ENCODE measurements around the gene KRTAP10-12. TPM values are rescaled to one million over a fixed set of nuclear protein-coding genes. Genes with fewer than 3 reads are reported as not detected.

The KRTAP10-12 gene
- total RNA-seq, 1 experiment from 2014 or later: not detected

GRCh38 chr21:44722731-44723130 lies 25.8 kb downstream of the KRTAP10-12 start:
- no peak overlapping the region for H3K4me3 Mint-ChIP-seq
- ATAC-seq (no peak), DNase-seq (ENCODE audit: low spot score) (no peak)
- H3K27me3 Mint-ChIP-seq (ENCODE audit: low read depth): peaks cover 13% of the 10 kb centered on the region
- POLR2A ChIA-PET: interaction anchor here (0.8 kb wide), 1 partner anchor 10 kb away, joined by 3 read pairs; no protein-coding TSS in a partner anchor
- TF ChIP-seq ATF6 (CRISPR knock-in tag; IDR thresholded peaks at IDR 0.05) (no peak), GABPB1 (CRISPR knock-in tag; IDR thresholded peaks at IDR 0.05) (no peak), JUN (CRISPR knock-in tag; IDR thresholded peaks at IDR 0.05) (no peak), ARID4B (CRISPR knock-in tag; IDR thresholded peaks at IDR 0.05; ENCODE audit: borderline replicate concordance) (no peak), ZMAT4 (CRISPR knock-in tag; IDR thresholded peaks at IDR 0.05) (no peak), NR3C1 (CRISPR knock-in tag; conservative IDR thresholded peaks at IDR 0.05; ENCODE audit: low read depth) (no peak), TP53 (CRISPR knock-in tag; IDR thresholded peaks at IDR 0.05) (no peak), ZNF423 (CRISPR knock-in tag; IDR thresholded peaks at IDR 0.05) (no peak)
- peaks cover 28% of the 10 kb centered on the region for H3K4me1 Mint-ChIP-seq
- no peaks in the 10 kb centered on the region for H3K9me3 Mint-ChIP-seq
- CTCF ChIA-PET: interaction anchor here (1.1 to 1.7 kb wide), 4 partner anchors 71 to 233 kb away, joined by 5 to 8 read pairs (median 6); no protein-coding TSS in a partner anchor
- no peak overlapping the region for H3K27ac Mint-ChIP-seq
- H3K36me3 Mint-ChIP-seq: no peaks in the 10 kb centered on the region

- peaks cover 13% of the 10 kb centered on the region for H3K27me3 Mint-ChIP-seq (ENCODE audit: low read depth)
- ChIA-PET POLR2A (interaction anchor here (0.8 kb wide), 1 partner anchor 10 kb away, joined by 3 read pairs; no protein-coding TSS in a partner anchor), CTCF (interaction anchor here (1.1 to 1.7 kb wide), 4 partner anchors 70 to 233 kb away, joined by 5 to 8 read pairs (median 6); no protein-coding TSS in a partner anchor)
- H3K9me3 Mint-ChIP-seq: no peaks in the 10 kb centered on the region
- H3K27ac Mint-ChIP-seq: 0 out of 2 replicates have a peak overlapping the region, but pooled peaks have one; percentile 18
- peaks cover 20% of the 10 kb centered on the region for H3K4me1 Mint-ChIP-seq
- peak overlapping the region; percentile 34; the same call in 1 of the 2 replicates for H3K4me3 Mint-ChIP-seq
- DNase-seq (ENCODE audit: low spot score): no peak
- ATAC-seq: peak; percentile 42
- H3K36me3 Mint-ChIP-seq: no peaks in the 10 kb centered on the region
- no peak for TF ChIP-seq NR3C1 (CRISPR knock-in tag; conservative IDR thresholded peaks at IDR 0.05; ENCODE audit: low read depth)
- no peak for TF ChIP-seq ZNF512 (CRISPR knock-in tag; IDR thresholded peaks at IDR 0.05; ENCODE audit: borderline replicate concordance)
- TF ChIP-seq JAZF1 (CRISPR knock-in tag; IDR thresholded peaks at IDR 0.05): no peak
- no peak for TF ChIP-seq ZNF232 (CRISPR knock-in tag; IDR thresholded peaks at IDR 0.05)
- TF ChIP-seq NFATC4 (CRISPR knock-in tag; IDR thresholded peaks at IDR 0.05): no peak
- TF ChIP-seq TCF7 (CRISPR knock-in tag; IDR thresholded peaks at IDR 0.05; ENCODE audit: low read depth): no peak
- 0 out of 2 replicates have a peak, but pooled peaks have one; percentile 24 for TF ChIP-seq SP1 (CRISPR knock-in tag; conservative IDR thresholded peaks at IDR 0.05)
- TF ChIP-seq AR (CRISPR knock-in tag; IDR thresholded peaks at IDR 0.05): no peak
- TF ChIP-seq ZBTB43 (CRISPR knock-in tag; IDR thresholded peaks at IDR 0.05): 0 out of 2 replicates have a peak, but pooled peaks have one; percentile 51
- no peak for TF ChIP-seq IRF2 (CRISPR knock-in tag; IDR thresholded peaks at IDR 0.05; ENCODE audit: borderline replicate concordance, low read depth)
- no peak for TF ChIP-seq FOXP1 (CRISPR knock-in tag; IDR thresholded peaks at IDR 0.05; ENCODE audit: borderline replicate concordance)
- no peak for TF ChIP-seq ATF3 (CRISPR knock-in tag; conservative IDR thresholded peaks at IDR 0.05)
- no peak for TF ChIP-seq KAT7 (CRISPR knock-in tag; IDR thresholded peaks at IDR 0.05; ENCODE audit: borderline replicate concordance)
Observed at GRCh38 chr21:44723177-44724131, 26.5 kb downstream of the KRTAP10-12 start.
